ENCODE data around the gene PRKCH. TPM values are rescaled to one million over a fixed set of nuclear protein-coding genes. Genes with fewer than 3 reads are reported as not detected.
"Not testable (repeated sequence)": the region's sequence is repeated elsewhere in the genome, so short reads cannot be mapped to it uniquely, and the experiment has no call there.

PRKCH gene
- total RNA-seq, 4 donors from 2014 or later = 49.5 to 147 (median 59.2) TPM

GRCh38 chr14:61406675-61407074 lies 85.3 kb downstream of the PRKCH start:
- Histone ChIP-seq H3K27ac (no peak overlapping the region), H3K9me3 (no peaks in the 10 kb centered on the region), H3K27me3 (no peaks in the 10 kb centered on the region), H3K4me1 (no peaks in the 10 kb centered on the region), H3K4me3 (no peak overlapping the region), H3K36me3 (no peaks in the 10 kb centered on the region)
- WGBS = 64% methylated on average over 6 of the region's 6 CpGs
- DNase-seq (ENCODE audit: low spot score in 2 of 2) = no peak
- no peak for TF ChIP-seq POLR2AphosphoS5 (IDR thresholded peaks at IDR 0.05)
- TF ChIP-seq CTCF (IDR thresholded peaks at IDR 0.05) = no peak
- no peak for TF ChIP-seq POLR2A (IDR thresholded peaks at IDR 0.05)
- no peak for TF ChIP-seq EP300 (IDR thresholded peaks at IDR 0.05)

- no peaks in the 10 kb centered on the region for H3K36me3 ChIP-seq
- no peak overlapping the region for H3K4me3 ChIP-seq
- TF ChIP-seq EP300 (IDR thresholded peaks at IDR 0.05) (no peak), POLR2AphosphoS5 (IDR thresholded peaks at IDR 0.05) (no peak), POLR2A (IDR thresholded peaks at IDR 0.05) (no peak), CTCF (IDR thresholded peaks at IDR 0.05) (no peak)
- H3K9me3 ChIP-seq = no peaks in the 10 kb centered on the region
- no peaks in the 10 kb centered on the region for H3K27me3 ChIP-seq
- H3K4me1 ChIP-seq = no peaks in the 10 kb centered on the region
- 96% methylated on average over 6 of the region's 6 CpGs for WGBS
- no peak overlapping the region for H3K27ac ChIP-seq
- DNase-seq (ENCODE audit: low spot score in 2 of 2) = no peak
These were observed 87.1 kb downstream of the PRKCH start for GRCh38 chr14:61408498-61408897.

DNA sequence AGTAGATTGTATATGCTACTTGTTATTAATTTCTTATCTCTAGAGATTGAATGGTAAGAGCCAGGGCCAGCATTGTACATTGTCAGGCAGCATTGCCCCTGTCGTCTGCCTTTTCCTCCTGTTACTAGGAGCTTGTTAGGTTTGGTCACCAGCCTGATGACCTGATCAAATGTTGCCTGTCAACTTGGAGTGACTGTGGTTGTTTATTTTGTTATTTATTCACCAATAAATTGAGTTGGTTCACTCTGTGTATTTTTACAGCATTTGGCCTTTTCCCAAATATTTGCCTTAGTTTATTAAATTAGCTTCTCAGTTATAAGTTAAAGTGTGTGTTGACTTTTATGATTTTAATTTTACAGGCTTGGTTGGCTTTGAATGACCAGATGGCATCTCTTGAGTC lies 88.4 kb downstream of the PRKCH start:
- no peak for DNase-seq (ENCODE audit: low spot score in 2 of 2)
- TF ChIP-seq POLR2AphosphoS5 (IDR thresholded peaks at IDR 0.05) (no peak), CTCF (IDR thresholded peaks at IDR 0.05) (no peak), EP300 (IDR thresholded peaks at IDR 0.05) (no peak), POLR2A (IDR thresholded peaks at IDR 0.05) (no peak)
- no peaks in the 10 kb centered on the region for H3K27me3 ChIP-seq
- H3K9me3 ChIP-seq = no peaks in the 10 kb centered on the region
- H3K4me1 ChIP-seq = no peaks in the 10 kb centered on the region
- H3K27ac ChIP-seq = no peak overlapping the region
- no peak overlapping the region for H3K4me3 ChIP-seq
- no peaks in the 10 kb centered on the region for H3K36me3 ChIP-seq
- 76% methylated on average over 1 of the region's 1 CpG for WGBS

DNA sequence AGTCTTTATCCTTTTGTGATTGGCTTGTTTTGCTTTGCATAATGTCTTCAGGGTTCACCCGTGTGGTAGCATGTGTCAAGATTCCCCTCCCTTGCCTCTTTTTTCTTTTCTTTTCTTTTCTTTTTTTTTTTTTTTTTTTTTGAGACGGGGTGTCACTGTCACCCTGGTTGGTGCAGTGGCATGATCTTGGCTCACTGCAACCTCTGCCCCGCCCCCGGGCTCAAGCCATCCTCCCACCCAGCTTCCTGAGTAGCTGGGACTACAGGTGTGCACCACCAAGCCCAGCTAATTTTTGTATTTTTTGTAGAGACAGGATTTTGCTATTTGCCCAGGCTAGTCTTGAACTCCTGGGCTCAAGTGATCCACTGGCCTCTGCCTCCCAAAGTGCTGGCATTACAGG lies 94.6 kb downstream of the PRKCH start:
- H3K27ac ChIP-seq; H3K27me3 ChIP-seq; H3K36me3 ChIP-seq; H3K9me3 ChIP-seq; H3K4me3 ChIP-seq; DNase-seq (ENCODE audit: low spot score in 2 of 2): not testable (repeated sequence)
- peaks cover 31% of the 10 kb centered on the region for H3K4me1 ChIP-seq
- WGBS = 88% methylated on average over 4 of the region's 4 CpGs

GRCh38 chr14:61416591-61416990 lies 95.2 kb downstream of the PRKCH start:
- H3K27ac ChIP-seq = no peak overlapping the region
- no peaks in the 10 kb centered on the region for H3K9me3 ChIP-seq
- H3K27me3 ChIP-seq = no peaks in the 10 kb centered on the region
- no peaks in the 10 kb centered on the region for H3K36me3 ChIP-seq
- peaks cover 37% of the 10 kb centered on the region for H3K4me1 ChIP-seq
- TF ChIP-seq POLR2AphosphoS5 (IDR thresholded peaks at IDR 0.05) (no peak), EP300 (IDR thresholded peaks at IDR 0.05) (no peak), CTCF (IDR thresholded peaks at IDR 0.05) (no peak), POLR2A (IDR thresholded peaks at IDR 0.05) (no peak)
- 72% methylated on average over 2 of the region's 2 CpGs for WGBS
- H3K4me3 ChIP-seq = no peak overlapping the region
- no peak for DNase-seq (ENCODE audit: low spot score in 2 of 2)

GRCh38 chr14:61417141-61417540 lies 95.8 kb downstream of the PRKCH start:
- Histone ChIP-seq H3K4me3 (no peak overlapping the region), H3K36me3 (no peaks in the 10 kb centered on the region), H3K27ac (no peak overlapping the region), H3K4me1 (peaks cover 39% of the 10 kb centered on the region), H3K27me3 (no peaks in the 10 kb centered on the region), H3K9me3 (no peaks in the 10 kb centered on the region)
- TF ChIP-seq POLR2A (IDR thresholded peaks at IDR 0.05) (no peak), EP300 (IDR thresholded peaks at IDR 0.05) (no peak), POLR2AphosphoS5 (IDR thresholded peaks at IDR 0.05) (no peak), CTCF (IDR thresholded peaks at IDR 0.05) (no peak)
- no peak for DNase-seq (ENCODE audit: low spot score in 2 of 2)
- 54% methylated on average over 4 of the region's 4 CpGs for WGBS
